SK-N-SH (cell line): ENCODE data around the gene CLC. TPM values are rescaled to one million over a fixed set of nuclear protein-coding genes. Genes with fewer than 3 reads are reported as not detected.

ENCODE experiments used
- CTCF ChIA-PET: fragments of 300-600, 350-600 bp; formaldehyde crosslinking; extraction: SDS; loops from one replicate; lab custom pipeline; 2021; lab: Yijun Ruan, JAX
- POLR2A ChIA-PET: fragments of 350-600 bp; sonication (Branson Sonifier 250); formaldehyde crosslinking; extraction: SDS; loops from one replicate; lab custom pipeline; 2020; ENCODE audit warnings: antibody characterized with exemption, inconsistent platforms; lab: Yijun Ruan, JAX
- DNase-seq: peaks from one replicate; pipeline ENCODE4 v3.0.0; 2012
- H2AFZ ChIP-seq: fragments of 200-600 bp; sonication (generic); 2 replicates; pipeline ENCODE4 v1.8.1; 2016; ENCODE audit warnings: antibody characterized with exemption, mild to moderate bottlenecking, low read depth
- H3F3A ChIP-seq: fragments of 200-600 bp; sonication (generic); replicated peaks from 2 replicates; pipeline ENCODE3; 2016; ENCODE audit warnings: antibody characterized with exemption, mild to moderate bottlenecking; ENCODE audit not compliant: insufficient read depth
- H3K27ac ChIP-seq, 2 experiments: fragments of 200-500 bp in 1 of 2; fragments of 200-600 bp in 1 of 2; sonication (Bioruptor generic) in 1 of 2; sonication (generic), shearing (Covaris generic) in 1 of 2; 2 replicates each; pipeline versions ENCODE4 v1.5.1 to v1.6.1; 2014 to 2016; ENCODE audit warnings: low read depth in 2 of 2, inconsistent platforms in 1 of 2, low read length in 1 of 2, mild to moderate bottlenecking in 1 of 2, mixed read lengths in 1 of 2
- H3K27me3 ChIP-seq: fragments of 200-600 bp; sonication (generic), shearing (Covaris generic); 2 replicates; pipeline ENCODE4 v1.6.1; 2016; ENCODE audit warnings: mixed run types; ENCODE audit not compliant: insufficient read depth
- H3K36me3 ChIP-seq, 2 experiments: fragments of 200-500 bp in 1 of 2; fragments of 200-600 bp in 1 of 2; sonication (Bioruptor generic) in 1 of 2; sonication (generic) in 1 of 2; replicated peaks in 1 of 2; 2 replicates each; pipeline versions ENCODE3 to v1.5.1; 2014 to 2016; ENCODE audit warnings: low read length in 1 of 2, mild to moderate bottlenecking in 1 of 2; ENCODE audit not compliant: insufficient read depth in 2 of 2, control insufficient read depth in 1 of 2
- H3K4me1 ChIP-seq, 2 experiments: fragments of 200-500 bp in 1 of 2; fragments of 200-600 bp in 1 of 2; sonication (Bioruptor generic) in 1 of 2; sonication (generic), shearing (Covaris generic) in 1 of 2; 2 replicates each; pipeline versions ENCODE4 v1.5.1 to v1.6.1; 2014 to 2016; ENCODE audit warnings: low read depth in 1 of 2, low read length in 1 of 2, mixed run types in 1 of 2; ENCODE audit not compliant: insufficient read depth in 2 of 2, control insufficient read depth in 1 of 2
- H3K4me2 ChIP-seq: fragments of 200-600 bp; sonication (generic), shearing (Covaris generic); 2 replicates; pipeline ENCODE4 v1.6.1; 2017; ENCODE audit warnings: mixed run types
- H3K4me3 ChIP-seq, 2 experiments: fragments of 200-500 bp in 1 of 2; fragments of 200-600 bp in 1 of 2; sonication (Bioruptor generic) in 1 of 2; sonication (generic), shearing (Covaris generic) in 1 of 2; 2 replicates each; pipeline versions ENCODE4 v1.5.1 to v1.8.1; 2014 to 2016; ENCODE audit warnings: low read depth in 2 of 2, inconsistent platforms in 1 of 2, low read length in 1 of 2, mild to moderate bottlenecking in 1 of 2, mixed read lengths in 1 of 2, moderate library complexity in 1 of 2
- H3K79me2 ChIP-seq: fragments of 200-600 bp; sonication (generic); 2 replicates; pipeline ENCODE4 v1.8.1; 2017; ENCODE audit warnings: mild to moderate bottlenecking; ENCODE audit not compliant: insufficient read depth
- H3K9ac ChIP-seq: fragments of 200-600 bp; sonication (generic); 2 replicates; pipeline ENCODE4 v1.6.1; 2017; ENCODE audit warnings: mixed run types
- H3K9me2 ChIP-seq: fragments of 200-600 bp; sonication (generic); 2 replicates; pipeline ENCODE4 v1.6.1; 2017; ENCODE audit warnings: mixed run types
- H3K9me3 ChIP-seq: fragments of 200-600 bp; sonication (generic); 2 replicates; pipeline ENCODE4 v1.6.1; 2017; ENCODE audit warnings: mixed run types, mild to moderate bottlenecking, moderate library complexity
- H4K20me1 ChIP-seq: fragments of 200-600 bp; sonication (generic); 2 replicates; pipeline ENCODE4 v1.6.1; 2017; ENCODE audit warnings: mild to moderate bottlenecking, mixed run types; ENCODE audit not compliant: insufficient read depth
- CHD2 ChIP-seq: fragments of 150-350 bp; IDR thresholded peaks from 2 replicates; pipeline ENCODE4 v1.6.1; 2018; ENCODE audit warnings: low read length; ENCODE audit not compliant: partially characterized antibody
- CTCF ChIP-seq: fragments of 200-600 bp; sonication (generic); IDR thresholded peaks from 2 replicates; pipeline ENCODE4 v1.6.1; 2017; ENCODE audit warnings: antibody characterized with exemption, mild to moderate bottlenecking, moderate library complexity
- FOSL2 ChIP-seq: IDR thresholded peaks from 2 replicates; pipeline ENCODE4 v1.4.0; 2012; ENCODE audit warnings: low read depth, mild to moderate bottlenecking, moderate library complexity, borderline replicate concordance
- FOXM1 ChIP-seq: IDR thresholded peaks from 2 replicates; pipeline ENCODE4 v1.4.0; 2012; ENCODE audit warnings: low read depth, mild to moderate bottlenecking
- GABPA ChIP-seq: IDR thresholded peaks from 2 replicates; pipeline ENCODE4 v1.4.0; 2012; ENCODE audit warnings: low read depth, mild to moderate bottlenecking
- GATA2 ChIP-seq: sonication (generic); formaldehyde crosslinking; IDR thresholded peaks from 2 replicates; pipeline ENCODE4 v1.5.0; 2020; ENCODE audit warnings: mild to moderate bottlenecking, missing genetic modification reagents
- IRF3 ChIP-seq: fragments of 150-350 bp; IDR thresholded peaks from 2 replicates; pipeline ENCODE4 v1.6.1; 2016; ENCODE audit warnings: mild to moderate bottlenecking, low read depth, low read length
- MEF2A ChIP-seq: IDR thresholded peaks from 2 replicates; pipeline ENCODE4 v1.4.0; 2012; ENCODE audit warnings: low read depth, borderline replicate concordance
- NFIC ChIP-seq: IDR thresholded peaks from 2 replicates; pipeline ENCODE4 v1.4.0; 2012; ENCODE audit warnings: borderline replicate concordance
- NRF1 ChIP-seq: IDR thresholded peaks from 2 replicates; pipeline ENCODE4 v1.6.1; 2012; ENCODE audit warnings: low read depth, mild to moderate bottlenecking, low read length
- PBX3 ChIP-seq: IDR thresholded peaks from 2 replicates; pipeline ENCODE4; 2012
- RAD21 ChIP-seq: IDR thresholded peaks from 2 replicates; pipeline ENCODE4 v1.6.1; 2012; ENCODE audit warnings: mild to moderate bottlenecking, low read length
- RCOR1 ChIP-seq: fragments of 150-350 bp; IDR thresholded peaks from 2 replicates; pipeline ENCODE4 v1.6.1; 2017; ENCODE audit warnings: antibody characterized with exemption, low read length
- RFX5 ChIP-seq: IDR thresholded peaks from 2 replicates; pipeline ENCODE4 v1.6.1; 2012; ENCODE audit warnings: mild to moderate bottlenecking, improper control_type of control experiment, low read length
- SMC3 ChIP-seq: IDR thresholded peaks from 2 replicates; pipeline ENCODE4 v1.6.1; 2012; ENCODE audit warnings: low read depth, low read length, improper control_type of control experiment
- TAF1 ChIP-seq: IDR thresholded peaks from 2 replicates; pipeline ENCODE4 v1.6.1; 2012; ENCODE audit warnings: low read depth, mild to moderate bottlenecking, low read length, moderate library complexity, borderline replicate concordance
- USF1 ChIP-seq: IDR thresholded peaks from 2 replicates; pipeline ENCODE4 v1.4.0; 2012; ENCODE audit warnings: low read depth, borderline replicate concordance
- YY1 ChIP-seq: IDR thresholded peaks from 2 replicates; pipeline ENCODE4 v1.4.0; 2012; ENCODE audit warnings: low read depth, mild to moderate bottlenecking
- WGBS: methylation state at CpG from one replicate; pipeline ENCODE4 v1.1.6; 2017; ENCODE audit warnings: low lambda C conversion rate; 5-methylcytosine and 5-hydroxymethylcytosine counted together
- polyA plus RNA-seq, 3 experiments: library from polyadenylated mRNA; depleted of rRNA; stranded (reverse); fragments of >200 nt; gene quantifications; 2 replicates each; pipeline ENCODE4 v1.2.3, GENCODE V29; 2012
- TF ChIP-seq, protein P1 (sequence below): IDR thresholded peaks from 2 replicates; pipeline ENCODE4 v1.4.0; 2012; ENCODE audit warnings: low read depth, borderline replicate concordance
- TF ChIP-seq, protein P2 (sequence below): fragments of 150-350 bp; IDR thresholded peaks from 2 replicates; pipeline ENCODE4 v1.6.1; 2017; ENCODE audit warnings: antibody characterized with exemption, low read length, low read depth, borderline replicate concordance

The CLC gene
- polyA plus RNA-seq, 1 of the 3 experiments (the other 2 are of a cell fraction): not detected

GRCh38 chr19:39708594-39708993, 29.2 kb downstream of the CLC start (continued):
- no peak for TF ChIP-seq IRF3
- no peak for TF ChIP-seq NRF1
- no peak for TF ChIP-seq YY1
- TF ChIP-seq RFX5: no peak
- TF ChIP-seq NFIC: no peak

- H3F3A ChIP-seq: no peaks in the 10 kb centered on the region
- CTCF ChIA-PET: no interaction called here
- TF ChIP-seq GATA2 (CRISPR knock-in tag) (no peak), IRF3 (no peak), USF1 (no peak), GABPA (no peak), FOXM1 (no peak), CTCF (no peak), MEF2A (no peak), PBX3 (no peak), CHD2 (no peak), SMC3 (no peak), YY1 (no peak), FOSL2 (no peak), RCOR1 (no peak), RAD21 (no peak), TAF1 (no peak)
- TF ChIP-seq, protein P1, sequence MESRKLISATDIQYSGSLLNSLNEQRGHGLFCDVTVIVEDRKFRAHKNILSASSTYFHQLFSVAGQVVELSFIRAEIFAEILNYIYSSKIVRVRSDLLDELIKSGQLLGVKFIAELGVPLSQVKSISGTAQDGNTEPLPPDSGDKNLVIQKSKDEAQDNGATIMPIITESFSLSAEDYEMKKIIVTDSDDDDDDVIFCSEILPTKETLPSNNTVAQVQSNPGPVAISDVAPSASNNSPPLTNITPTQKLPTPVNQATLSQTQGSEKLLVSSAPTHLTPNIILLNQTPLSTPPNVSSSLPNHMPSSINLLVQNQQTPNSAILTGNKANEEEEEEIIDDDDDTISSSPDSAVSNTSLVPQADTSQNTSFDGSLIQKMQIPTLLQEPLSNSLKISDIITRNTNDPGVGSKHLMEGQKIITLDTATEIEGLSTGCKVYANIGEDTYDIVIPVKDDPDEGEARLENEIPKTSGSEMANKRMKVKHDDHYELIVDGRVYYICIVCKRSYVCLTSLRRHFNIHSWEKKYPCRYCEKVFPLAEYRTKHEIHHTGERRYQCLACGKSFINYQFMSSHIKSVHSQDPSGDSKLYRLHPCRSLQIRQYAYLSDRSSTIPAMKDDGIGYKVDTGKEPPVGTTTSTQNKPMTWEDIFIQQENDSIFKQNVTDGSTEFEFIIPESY: no peak
- TF ChIP-seq, protein P2, sequence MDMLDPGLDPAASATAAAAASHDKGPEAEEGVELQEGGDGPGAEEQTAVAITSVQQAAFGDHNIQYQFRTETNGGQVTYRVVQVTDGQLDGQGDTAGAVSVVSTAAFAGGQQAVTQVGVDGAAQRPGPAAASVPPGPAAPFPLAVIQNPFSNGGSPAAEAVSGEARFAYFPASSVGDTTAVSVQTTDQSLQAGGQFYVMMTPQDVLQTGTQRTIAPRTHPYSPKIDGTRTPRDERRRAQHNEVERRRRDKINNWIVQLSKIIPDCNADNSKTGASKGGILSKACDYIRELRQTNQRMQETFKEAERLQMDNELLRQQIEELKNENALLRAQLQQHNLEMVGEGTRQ: no peak
- TF ChIP-seq, all 33 proteins: peak for 0
- H3K9me2 ChIP-seq: no peaks in the 10 kb centered on the region
- H2AFZ ChIP-seq: no peak overlapping the region
- 21% methylated on average over 8 of the region's 8 CpGs for WGBS
- peaks cover 10% of the 10 kb centered on the region; the same call in 1 of the 2 replicates for H3K27me3 ChIP-seq
- H3K9me3 ChIP-seq: no peaks in the 10 kb centered on the region
- no peaks in the 10 kb centered on the region for H3K79me2 ChIP-seq
- no peaks in the 10 kb centered on the region for H3K36me3 ChIP-seq
- H3K4me2 ChIP-seq: no peak overlapping the region
- H4K20me1 ChIP-seq: no peaks in the 10 kb centered on the region
- no peaks in the 10 kb centered on the region for H3K4me1 ChIP-seq
- POLR2A ChIA-PET: no interaction called here
- DNase-seq: no peak
- H3K4me3 ChIP-seq: no peak overlapping the region
- no peak overlapping the region for H3K9ac ChIP-seq
- no peak overlapping the region for H3K27ac ChIP-seq
These were observed 32.1 kb downstream of the CLC start for GRCh38 chr19:39705578-39706188.
